Measurements from ENCODE around the gene ZBTB9.

ZBTB9 gene
- 10.1 to 27.3 reads per million in 2 donors for total RNA-seq

- peak; percentile 89 for DNase-seq
Observed at GRCh38 chr6:33454009-33454946, at the start of gene ZBTB9. Gene ZBTB9 (plus strand): TSS chr6:33454576. CDS start chr6:33455101, 525 bp downstream.

GRCh38 chr6:33404884-33405283 lies 49.5 kb upstream of the ZBTB9 start:
- no peak for DNase-seq

GRCh38 chr6:33405386-33405940 lies 48.9 kb upstream of the ZBTB9 start:
- DNase-seq: no peak

- DNase-seq: no peak
Observed at GRCh38 chr6:33406126-33406525, 48.2 kb upstream of the ZBTB9 start.

GRCh38 chr6:33407132-33407718 lies 47.2 kb upstream of the ZBTB9 start:
- DNase-seq: no peak

GRCh38 chr6:33410050-33410710 lies 44.2 kb upstream of the ZBTB9 start:
- peak; percentile 97 for DNase-seq

GRCh38 chr6:33410711-33411631 lies 43.4 kb upstream of the ZBTB9 start, which contains the start of gene PHF1:
Gene PHF1 (plus strand): TSS chr6:33411014. CDS start chr6:33412264, 1,250 bp downstream.
- DNase-seq: no peak

- no peak for DNase-seq
Observed at GRCh38 chr6:33411632-33412005, 42.8 kb upstream of the ZBTB9 start.

- no peak for DNase-seq
Observed at GRCh38 chr6:33412140-33413009, 42.0 kb upstream of the ZBTB9 start.

- DNase-seq: no peak
Observed at GRCh38 chr6:33413241-33414120, 40.9 kb upstream of the ZBTB9 start.

GRCh38 chr6:33414592-33415271 lies 39.6 kb upstream of the ZBTB9 start:
- no peak for DNase-seq

GRCh38 chr6:33415831-33416230 lies 38.5 kb upstream of the ZBTB9 start:
- no peak for DNase-seq

- DNase-seq: no peak
Observed at GRCh38 chr6:33416386-33417127, 37.8 kb upstream of the ZBTB9 start.

- DNase-seq: no peak
Observed at GRCh38 chr6:33417128-33417902, 37.1 kb upstream of the ZBTB9 start.

- DNase-seq: peak; percentile 97
Observed at GRCh38 chr6:33417903-33418689, 36.3 kb upstream of the ZBTB9 start, which contains the start of gene CUTA. Gene CUTA (minus strand): TSS chr6:33418107. CDS start chr6:33418000, 107 bp downstream.

- DNase-seq: peak; percentile 57
Observed at GRCh38 chr6:33418690-33419291, 35.6 kb upstream of the ZBTB9 start.

All from T-helper 9 cell (primary cell).